GM10266 (cell line): ENCODE measurements around the gene VSNL1.

Source experiments
- DNase-seq: peaks from one replicate; pipeline ENCODE4 v3.0.0; 2012; ENCODE audit errors: extremely low spot score
- CTCF ChIP-seq: IDR thresholded peaks from 2 replicates; pipeline ENCODE4 v1.5.1; 2012; ENCODE audit warnings: mild to moderate bottlenecking, low read depth; ENCODE audit not compliant: control insufficient read depth, insufficient read depth; ENCODE audit errors: missing control alignments

Gene VSNL1

GRCh38 chr2:17573804-17574175, 33.3 kb downstream of the VSNL1 start:
- DNase-seq: no peak
- no peak for TF ChIP-seq CTCF

GRCh38 chr2:17574406-17575073, 34.0 kb downstream of the VSNL1 start:
- no peak for TF ChIP-seq CTCF
- no peak for DNase-seq

- DNase-seq: no peak
- TF ChIP-seq CTCF: no peak
These were observed 36.3 kb downstream of the VSNL1 start for GRCh38 chr2:17576802-17577201.

GRCh38 chr2:17578466-17578928, 38.0 kb downstream of the VSNL1 start:
- TF ChIP-seq CTCF: no peak
- DNase-seq: no peak

- no peak for TF ChIP-seq CTCF
- DNase-seq: no peak
These were observed 39.3 kb downstream of the VSNL1 start for GRCh38 chr2:17579605-17580318.

- DNase-seq: no peak
- no peak for TF ChIP-seq CTCF
These were observed 39.8 kb downstream of the VSNL1 start for GRCh38 chr2:17580319-17580715.

GRCh38 chr2:17581831-17582230, 41.3 kb downstream of the VSNL1 start:
- no peak for DNase-seq
- TF ChIP-seq CTCF: no peak
